Measurements from ENCODE around the gene TAF6. TPM values are rescaled to one million over a fixed set of nuclear protein-coding genes. Genes with fewer than 3 reads are reported as not detected.

Gene TAF6
- total and polyA plus RNA-seq, 9 of the 15 experiments (the other 6 are each of a cell fraction or from before 2014, with no cell fraction given): 0.78 to 78.7 (median 21.3) TPM

DNA sequence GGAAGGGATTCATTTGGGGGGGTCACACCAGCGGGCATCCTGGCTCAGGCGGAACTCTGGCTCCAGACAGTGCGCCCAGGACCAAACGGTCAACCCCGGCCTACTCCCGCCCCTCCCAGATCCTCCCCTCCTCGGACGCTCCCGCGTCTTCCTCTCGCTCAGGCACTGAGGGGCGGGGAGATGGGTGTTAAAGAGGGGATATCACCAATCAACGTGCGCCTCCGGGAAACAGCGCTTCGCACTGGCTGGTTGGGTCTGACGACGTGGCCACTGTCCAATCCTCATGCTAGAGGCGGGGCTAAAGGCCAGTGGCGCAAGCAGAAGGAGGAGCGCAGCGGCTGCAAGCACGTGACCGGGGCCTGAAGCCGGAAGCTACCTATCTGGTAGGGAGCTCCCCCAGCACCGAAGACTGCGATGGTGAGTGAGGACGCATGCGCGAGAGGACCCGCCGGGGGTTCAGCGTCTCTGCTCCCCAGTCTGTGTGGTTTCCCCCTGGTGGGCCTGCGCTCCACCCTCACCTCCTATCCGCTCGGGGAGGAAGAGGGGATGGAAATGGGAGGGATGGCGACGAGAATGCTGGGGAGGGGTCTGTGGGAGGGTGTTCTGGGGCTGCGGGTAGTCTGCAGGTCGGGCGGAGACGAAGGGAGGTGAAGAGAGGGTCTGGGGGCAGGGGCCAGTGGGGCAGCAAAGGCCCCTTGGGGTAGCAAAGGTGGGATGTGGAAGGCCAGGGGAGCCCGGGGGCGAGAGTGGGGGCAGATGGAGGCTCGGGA, 29.6 kb upstream of the TAF6 start, which contains the start of gene LAMTOR4 (continued):
- TF ChIP-seq, protein P1, sequence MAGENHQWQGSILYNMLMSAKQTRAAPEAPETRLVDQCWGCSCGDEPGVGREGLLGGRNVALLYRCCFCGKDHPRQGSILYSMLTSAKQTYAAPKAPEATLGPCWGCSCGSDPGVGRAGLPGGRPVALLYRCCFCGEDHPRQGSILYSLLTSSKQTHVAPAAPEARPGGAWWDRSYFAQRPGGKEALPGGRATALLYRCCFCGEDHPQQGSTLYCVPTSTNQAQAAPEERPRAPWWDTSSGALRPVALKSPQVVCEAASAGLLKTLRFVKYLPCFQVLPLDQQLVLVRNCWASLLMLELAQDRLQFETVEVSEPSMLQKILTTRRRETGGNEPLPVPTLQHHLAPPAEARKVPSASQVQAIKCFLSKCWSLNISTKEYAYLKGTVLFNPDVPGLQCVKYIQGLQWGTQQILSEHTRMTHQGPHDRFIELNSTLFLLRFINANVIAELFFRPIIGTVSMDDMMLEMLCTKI (IDR thresholded peaks at IDR 0.05; ENCODE audit: partially characterized antibody): no peak
- TF ChIP-seq DACH1 (IDR thresholded peaks at IDR 0.05; ENCODE audit: partially characterized antibody) (no peak), HDAC2 (IDR thresholded peaks at IDR 0.05) (peak; percentile 51; the same call in 1 of the 2 replicates), ZNF644 (tag; IDR thresholded peaks at IDR 0.05; ENCODE audit: low read depth) (no peak), HCFC1 (IDR thresholded peaks at IDR 0.05; ENCODE audit: low read depth, low read length) (peak; percentile 50), NR2C2 (CRISPR knock-in tag; IDR thresholded peaks at IDR 0.05) (no peak), NR2C2 (tag; IDR thresholded peaks at IDR 0.05) (no peak), XRCC3 (IDR thresholded peaks at IDR 0.05) (no peak), FOXK2 (conservative IDR thresholded peaks at IDR 0.05 in 1 of 2, IDR thresholded peaks at IDR 0.05 in 1 of 2; ENCODE audit: low read depth in 2 of 2) (peak in 1 of 2 experiments; percentile 82; a peak in 2 of 4 replicates), LEF1 (IDR thresholded peaks at IDR 0.05) (peak; percentile 16; the same call in 1 of the 2 replicates), MCM5 (IDR thresholded peaks at IDR 0.05; ENCODE audit: low read depth) (no peak), TAF1 (IDR thresholded peaks at IDR 0.05; ENCODE audit: control insufficient read depth, extremely low read depth, insufficient read depth, low read length, severe bottlenecking) (peak; percentile 73), TEAD2 (tag; IDR thresholded peaks at IDR 0.05) (no peak), NR2F6 (CRISPR knock-in tag; IDR thresholded peaks at IDR 0.05) (no peak), ZNF76 (CRISPR knock-in tag; IDR thresholded peaks at IDR 0.05; ENCODE audit: borderline replicate concordance) (peak; percentile 31; the same call in 1 of the 2 replicates), KHSRP (IDR thresholded peaks at IDR 0.05) (no peak), POLR2B (IDR thresholded peaks at IDR 0.05; ENCODE audit: low read depth, partially characterized antibody) (peak; percentile 85), ZNF140 (CRISPR knock-in tag; IDR thresholded peaks at IDR 0.05) (no peak)
- TF ChIP-seq, protein P2, sequence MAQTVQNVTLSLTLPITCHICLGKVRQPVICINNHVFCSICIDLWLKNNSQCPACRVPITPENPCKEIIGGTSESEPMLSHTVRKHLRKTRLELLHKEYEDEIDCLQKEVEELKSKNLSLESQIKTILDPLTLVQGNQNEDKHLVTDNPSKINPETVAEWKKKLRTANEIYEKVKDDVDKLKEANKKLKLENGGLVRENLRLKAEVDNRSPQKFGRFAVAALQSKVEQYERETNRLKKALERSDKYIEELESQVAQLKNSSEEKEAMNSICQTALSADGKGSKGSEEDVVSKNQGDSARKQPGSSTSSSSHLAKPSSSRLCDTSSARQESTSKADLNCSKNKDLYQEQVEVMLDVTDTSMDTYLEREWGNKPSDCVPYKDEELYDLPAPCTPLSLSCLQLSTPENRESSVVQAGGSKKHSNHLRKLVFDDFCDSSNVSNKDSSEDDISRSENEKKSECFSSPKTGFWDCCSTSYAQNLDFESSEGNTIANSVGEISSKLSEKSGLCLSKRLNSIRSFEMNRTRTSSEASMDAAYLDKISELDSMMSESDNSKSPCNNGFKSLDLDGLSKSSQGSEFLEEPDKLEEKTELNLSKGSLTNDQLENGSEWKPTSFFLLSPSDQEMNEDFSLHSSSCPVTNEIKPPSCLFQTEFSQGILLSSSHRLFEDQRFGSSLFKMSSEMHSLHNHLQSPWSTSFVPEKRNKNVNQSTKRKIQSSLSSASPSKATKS (CRISPR knock-in tag; IDR thresholded peaks at IDR 0.05): no peak
- TF ChIP-seq, protein P3, sequence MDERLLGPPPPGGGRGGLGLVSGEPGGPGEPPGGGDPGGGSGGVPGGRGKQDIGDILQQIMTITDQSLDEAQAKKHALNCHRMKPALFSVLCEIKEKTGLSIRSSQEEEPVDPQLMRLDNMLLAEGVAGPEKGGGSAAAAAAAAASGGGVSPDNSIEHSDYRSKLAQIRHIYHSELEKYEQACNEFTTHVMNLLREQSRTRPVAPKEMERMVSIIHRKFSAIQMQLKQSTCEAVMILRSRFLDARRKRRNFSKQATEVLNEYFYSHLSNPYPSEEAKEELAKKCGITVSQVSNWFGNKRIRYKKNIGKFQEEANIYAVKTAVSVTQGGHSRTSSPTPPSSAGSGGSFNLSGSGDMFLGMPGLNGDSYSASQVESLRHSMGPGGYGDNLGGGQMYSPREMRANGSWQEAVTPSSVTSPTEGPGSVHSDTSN (CRISPR knock-in tag; IDR thresholded peaks at IDR 0.05; ENCODE audit: low read depth): peak; percentile 67
- TF ChIP-seq, protein P3 (tag; conservative IDR thresholded peaks at IDR 0.05; ENCODE audit: low read depth): peak; percentile 98
- TF ChIP-seq, protein P4, sequence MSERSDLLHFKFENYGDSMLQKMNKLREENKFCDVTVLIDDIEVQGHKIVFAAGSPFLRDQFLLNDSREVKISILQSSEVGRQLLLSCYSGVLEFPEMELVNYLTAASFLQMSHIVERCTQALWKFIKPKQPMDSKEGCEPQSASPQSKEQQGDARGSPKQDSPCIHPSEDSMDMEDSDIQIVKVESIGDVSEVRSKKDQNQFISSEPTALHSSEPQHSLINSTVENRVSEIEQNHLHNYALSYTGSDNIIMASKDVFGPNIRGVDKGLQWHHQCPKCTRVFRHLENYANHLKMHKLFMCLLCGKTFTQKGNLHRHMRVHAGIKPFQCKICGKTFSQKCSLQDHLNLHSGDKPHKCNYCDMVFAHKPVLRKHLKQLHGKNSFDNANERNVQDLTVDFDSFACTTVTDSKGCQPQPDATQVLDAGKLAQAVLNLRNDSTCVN (CRISPR knock-in tag; IDR thresholded peaks at IDR 0.05): peak; percentile 93

Data from K562 (cell line).